Suprapubic skin (tissue), 4 donors: ENCODE data around the gene VAT1L. TPM values are rescaled to one million over a fixed set of nuclear protein-coding genes. Genes with fewer than 3 reads are reported as not detected.

Experiments used
- DNase-seq, 2 donors: peaks; one replicate each; pipeline ENCODE4 v3.0.0-alpha.2; 2019; ENCODE audit warnings: low spot score in 2 of 2
- H3K27ac ChIP-seq: fragments of 200-600 bp; sonication (generic); one replicate; pipeline ENCODE4 v1.5.1; 2019
- H3K27me3 ChIP-seq: fragments of 200-600 bp; sonication (generic); one replicate; pipeline ENCODE4 v1.5.1; 2019
- H3K36me3 ChIP-seq: fragments of 200-600 bp; sonication (generic); one replicate; pipeline ENCODE4 v1.5.1; 2019
- H3K4me1 ChIP-seq: fragments of 200-600 bp; sonication (generic); one replicate; pipeline ENCODE4 v1.5.1; 2019
- H3K4me3 ChIP-seq: fragments of 200-600 bp; sonication (generic); one replicate; pipeline ENCODE4 v1.5.1; 2019; ENCODE audit warnings: mild to moderate bottlenecking
- H3K9me3 ChIP-seq: fragments of 200-600 bp; sonication (generic); one replicate; pipeline ENCODE4 v1.5.1; 2019
- CTCF ChIP-seq, 2 donors: fragments of 200-600 bp in 1 of 2; fragments of 450-650 bp in 1 of 2; sonication (generic) in 1 of 2; IDR thresholded peaks; one replicate each; pipeline ENCODE4 v1.5.1; 2016 to 2019; ENCODE audit warnings: antibody characterized with exemption in 2 of 2, mild to moderate bottlenecking in 1 of 2, moderate library complexity in 1 of 2
- EP300 ChIP-seq: sonication (generic); formaldehyde crosslinking; IDR thresholded peaks from one replicate; pipeline ENCODE4 v1.6.1; 2017; ENCODE audit warnings: antibody characterized with exemption
- POLR2A ChIP-seq, 2 donors: fragments of 450-650 bp; IDR thresholded peaks; one replicate each; pipeline ENCODE4 v1.6.1; 2017; ENCODE audit warnings: antibody characterized with exemption in 2 of 2, mild to moderate bottlenecking in 2 of 2, moderate library complexity in 2 of 2
- POLR2AphosphoS5 ChIP-seq, 3 donors: sonication (generic); formaldehyde crosslinking; IDR thresholded peaks; one replicate each; pipeline ENCODE4 v1.6.1; 2017; ENCODE audit warnings: antibody characterized with exemption in 3 of 3
- WGBS: methylation state at CpG from one replicate; pipeline ENCODE4 v1.1.5; 2018; 5-methylcytosine and 5-hydroxymethylcytosine counted together
- total RNA-seq, 4 donors: library from RNA; depleted of rRNA; stranded (reverse); fragments of >200 nt; gene quantifications; one replicate each; pipeline ENCODE4 v1.1.0, GENCODE V29; 2016

VAT1L gene
- total RNA-seq, 4 donors from 2014 or later = 0.15 TPM; not detected in 3

- WGBS = 83% methylated on average over 7 of the region's 7 CpGs
- DNase-seq = no peak
Measured at GRCh38 chr16:77838597-77839255, 50.4 kb downstream of the VAT1L start.

GRCh38 chr16:77840093-77840492 lies 51.7 kb downstream of the VAT1L start:
- no peaks in the 10 kb centered on the region for H3K4me1 ChIP-seq
- no peak overlapping the region for H3K4me3 ChIP-seq
- H3K9me3 ChIP-seq = no peaks in the 10 kb centered on the region
- no peaks in the 10 kb centered on the region for H3K36me3 ChIP-seq
- 67% methylated on average over 5 of the region's 5 CpGs for WGBS
- H3K27me3 ChIP-seq = peaks cover 15% of the 10 kb centered on the region
- no peak overlapping the region for H3K27ac ChIP-seq
- TF ChIP-seq POLR2AphosphoS5 (IDR thresholded peaks at IDR 0.05) (no peak), CTCF (IDR thresholded peaks at IDR 0.05) (no peak), EP300 (no peak), POLR2A (IDR thresholded peaks at IDR 0.05) (no peak)
- DNase-seq = peak in 1 of 2 donors; percentile 31

More at GRCh38 chr16:77838597-77839255, 50.4 kb downstream of the VAT1L start:
- Histone ChIP-seq H3K27ac (no peak overlapping the region), H3K4me3 (no peak overlapping the region), H3K36me3 (no peaks in the 10 kb centered on the region), H3K4me1 (no peaks in the 10 kb centered on the region), H3K27me3 (peaks cover 12% of the 10 kb centered on the region), H3K9me3 (no peaks in the 10 kb centered on the region)
- TF ChIP-seq EP300 (no peak), POLR2A (IDR thresholded peaks at IDR 0.05) (no peak), CTCF (IDR thresholded peaks at IDR 0.05) (no peak), POLR2AphosphoS5 (IDR thresholded peaks at IDR 0.05) (no peak)

GRCh38 chr16:77840673-77841501 lies 52.5 kb downstream of the VAT1L start:
- H3K36me3 ChIP-seq = no peaks in the 10 kb centered on the region
- WGBS = 64% methylated on average over 6 of the region's 6 CpGs
- H3K4me3 ChIP-seq = no peak overlapping the region
- no peak overlapping the region for H3K27ac ChIP-seq
- TF ChIP-seq POLR2AphosphoS5 (IDR thresholded peaks at IDR 0.05) = no peak
- no peak for TF ChIP-seq CTCF (IDR thresholded peaks at IDR 0.05)
- no peak for TF ChIP-seq EP300
- TF ChIP-seq POLR2A (IDR thresholded peaks at IDR 0.05) = no peak
- H3K4me1 ChIP-seq = no peaks in the 10 kb centered on the region
- DNase-seq = peak in 1 of 2 donors; percentile 38
- no peaks in the 10 kb centered on the region for H3K9me3 ChIP-seq
- peaks cover 15% of the 10 kb centered on the region for H3K27me3 ChIP-seq

- no peak overlapping the region for H3K4me3 ChIP-seq
- TF ChIP-seq POLR2AphosphoS5 (IDR thresholded peaks at IDR 0.05) (no peak), POLR2A (IDR thresholded peaks at IDR 0.05) (no peak), EP300 (no peak), CTCF (IDR thresholded peaks at IDR 0.05) (no peak)
- H3K4me1 ChIP-seq = no peaks in the 10 kb centered on the region
- no peak for DNase-seq
- WGBS = 68% methylated on average over 3 of the region's 3 CpGs
- no peaks in the 10 kb centered on the region for H3K9me3 ChIP-seq
- H3K27me3 ChIP-seq = peaks cover 15% of the 10 kb centered on the region
- H3K36me3 ChIP-seq = no peaks in the 10 kb centered on the region
- no peak overlapping the region for H3K27ac ChIP-seq
Measured at GRCh38 chr16:77841502-77841763, 53.1 kb downstream of the VAT1L start.

- H3K27ac ChIP-seq = no peak overlapping the region
- peaks cover 15% of the 10 kb centered on the region for H3K27me3 ChIP-seq
- peak in 1 of 2 donors; percentile 28 for DNase-seq
- H3K36me3 ChIP-seq = no peaks in the 10 kb centered on the region
- H3K9me3 ChIP-seq = no peaks in the 10 kb centered on the region
- H3K4me1 ChIP-seq = no peaks in the 10 kb centered on the region
- no peak overlapping the region for H3K4me3 ChIP-seq
- TF ChIP-seq POLR2A (IDR thresholded peaks at IDR 0.05) (no peak), POLR2AphosphoS5 (IDR thresholded peaks at IDR 0.05) (no peak)
- 89% methylated on average over 3 of the region's 3 CpGs for WGBS
Measured at GRCh38 chr16:77842468-77842867, 54.1 kb downstream of the VAT1L start.
